Measurements from ENCODE around the gene ALAS2.

DNA sequence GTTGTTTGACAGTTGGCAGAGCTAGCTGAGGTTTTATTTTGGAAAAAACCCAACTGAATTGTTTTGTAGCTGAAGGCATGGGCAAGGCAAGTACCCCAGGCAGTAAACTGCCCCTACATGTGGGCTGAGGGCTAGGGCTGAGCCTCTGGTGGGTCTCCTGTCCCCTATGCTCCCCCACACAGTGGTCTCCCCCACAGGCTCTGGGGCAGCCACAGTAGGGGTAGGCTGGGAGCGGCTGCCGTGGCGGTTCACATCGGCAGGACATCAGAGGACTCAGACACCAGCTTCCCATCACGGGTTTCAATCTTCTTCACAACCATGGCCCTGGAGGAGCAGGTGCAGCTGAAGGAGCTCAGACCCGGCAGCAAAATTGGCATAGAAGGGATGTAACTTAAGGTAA lies 10.7 kb upstream of the ALAS2 start:
- TF ChIP-seq, protein P1, sequence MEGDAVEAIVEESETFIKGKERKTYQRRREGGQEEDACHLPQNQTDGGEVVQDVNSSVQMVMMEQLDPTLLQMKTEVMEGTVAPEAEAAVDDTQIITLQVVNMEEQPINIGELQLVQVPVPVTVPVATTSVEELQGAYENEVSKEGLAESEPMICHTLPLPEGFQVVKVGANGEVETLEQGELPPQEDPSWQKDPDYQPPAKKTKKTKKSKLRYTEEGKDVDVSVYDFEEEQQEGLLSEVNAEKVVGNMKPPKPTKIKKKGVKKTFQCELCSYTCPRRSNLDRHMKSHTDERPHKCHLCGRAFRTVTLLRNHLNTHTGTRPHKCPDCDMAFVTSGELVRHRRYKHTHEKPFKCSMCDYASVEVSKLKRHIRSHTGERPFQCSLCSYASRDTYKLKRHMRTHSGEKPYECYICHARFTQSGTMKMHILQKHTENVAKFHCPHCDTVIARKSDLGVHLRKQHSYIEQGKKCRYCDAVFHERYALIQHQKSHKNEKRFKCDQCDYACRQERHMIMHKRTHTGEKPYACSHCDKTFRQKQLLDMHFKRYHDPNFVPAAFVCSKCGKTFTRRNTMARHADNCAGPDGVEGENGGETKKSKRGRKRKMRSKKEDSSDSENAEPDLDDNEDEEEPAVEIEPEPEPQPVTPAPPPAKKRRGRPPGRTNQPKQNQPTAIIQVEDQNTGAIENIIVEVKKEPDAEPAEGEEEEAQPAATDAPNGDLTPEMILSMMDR (IDR thresholded peaks at IDR 0.05): no peak
- no peak for TF ChIP-seq POLR2A (IDR thresholded peaks at IDR 0.05)
- no peak for TF ChIP-seq EP300 (IDR thresholded peaks at IDR 0.05)
